GM19468 (cell line): ENCODE results near the gene RPAP3.
"Not testable (repeated sequence)": the region's sequence is repeated elsewhere in the genome, so short reads cannot be mapped to it uniquely, and the experiment has no call there.

ENCODE experiments used
- ATAC-seq: cut with Tn5 transposase; IDR thresholded peaks from one replicate; pipeline ENCODE4 v1.9.1; 2021; ENCODE audit warnings: mild to moderate bottlenecking, moderate library complexity, moderate number of reproducible peaks; ENCODE audit not compliant: unreplicated experiment; ENCODE audit errors: extremely low read depth

Gene RPAP3

DNA sequence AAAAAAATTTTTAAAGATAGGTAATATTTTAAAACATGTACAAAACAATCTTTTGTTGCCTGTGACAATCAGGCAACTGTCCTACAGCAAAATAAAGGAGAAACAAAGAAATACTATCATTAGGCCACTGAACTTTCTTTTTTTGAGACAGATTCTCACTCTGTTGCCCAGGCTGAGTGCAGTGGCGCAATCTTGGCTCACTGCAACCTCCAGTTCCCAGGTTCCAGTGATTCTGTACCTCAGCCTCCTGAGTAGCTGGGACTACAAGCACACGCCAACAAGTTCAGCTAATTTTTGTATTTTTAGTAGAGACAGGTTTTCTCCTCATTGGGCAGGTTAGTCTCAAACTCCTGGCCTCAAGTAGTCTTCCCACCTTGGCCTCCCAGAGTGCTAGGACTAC lies 16.6 kb downstream of the RPAP3 start:
- no peak for ATAC-seq

DNA sequence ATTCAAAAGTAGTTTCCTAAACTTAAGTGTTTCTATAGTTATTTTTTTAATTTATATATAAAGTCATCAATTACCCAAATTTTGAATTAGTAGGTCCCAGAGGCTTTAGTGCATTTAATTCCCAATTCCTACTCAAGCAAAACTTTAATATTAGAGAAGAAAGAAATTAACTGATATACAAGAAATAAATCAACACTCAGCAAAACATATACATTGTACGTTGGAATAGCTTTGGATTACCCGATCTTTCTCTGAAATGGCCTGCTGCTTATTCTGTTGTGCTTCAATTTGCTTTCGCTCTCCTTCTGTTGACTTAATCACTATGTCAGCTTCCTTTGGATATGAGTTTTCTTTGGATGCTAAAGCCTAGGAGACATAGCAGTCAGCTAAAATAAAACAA lies 18.2 kb downstream of the RPAP3 start:
- ATAC-seq = no peak

DNA sequence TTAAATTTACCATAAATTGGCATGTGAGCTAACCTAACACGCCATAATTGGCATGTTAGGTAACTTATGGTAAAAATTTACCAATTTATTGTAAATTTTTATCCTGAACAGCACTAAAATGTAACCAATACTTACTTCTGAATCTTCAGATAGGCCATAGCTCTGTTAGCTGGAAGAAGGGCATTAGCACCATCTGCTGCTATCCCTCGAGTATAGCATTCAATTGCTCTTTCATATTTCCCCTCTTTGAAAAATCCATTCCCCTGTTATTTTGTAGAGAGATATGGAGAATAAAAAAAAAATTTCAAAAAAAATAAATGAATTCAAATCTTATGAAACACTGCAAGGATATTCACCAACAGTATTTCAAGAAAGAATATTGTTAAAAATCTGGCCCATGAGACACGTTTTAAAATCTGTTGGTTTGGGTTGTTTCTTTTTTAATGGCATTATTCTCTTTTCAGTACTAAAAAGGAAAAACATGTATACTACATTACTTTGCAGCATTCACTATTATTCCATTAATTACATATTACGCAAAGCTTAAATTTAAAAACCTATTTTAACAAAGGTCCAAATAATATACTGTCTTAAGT lies 19.1 kb downstream of the RPAP3 start:
- no peak for ATAC-seq

DNA sequence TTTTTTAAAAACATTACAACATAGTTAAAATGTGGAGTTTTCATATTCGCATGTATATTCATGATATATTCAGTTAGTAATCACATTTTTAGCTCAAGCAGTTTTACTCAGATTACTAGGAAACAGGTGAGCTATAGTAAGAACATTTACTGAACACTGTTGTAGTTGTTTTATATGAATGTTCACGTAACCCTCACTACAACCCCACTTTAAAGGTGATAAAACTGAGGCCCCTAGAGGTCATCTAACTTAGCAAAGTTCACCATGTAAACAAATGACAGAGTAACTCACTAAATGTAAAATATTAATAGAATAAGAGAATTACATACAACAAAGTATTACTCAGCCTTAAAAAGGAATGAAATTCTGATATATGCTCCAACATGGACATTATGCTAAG lies 26.0 kb downstream of the RPAP3 start:
- ATAC-seq = no peak

DNA sequence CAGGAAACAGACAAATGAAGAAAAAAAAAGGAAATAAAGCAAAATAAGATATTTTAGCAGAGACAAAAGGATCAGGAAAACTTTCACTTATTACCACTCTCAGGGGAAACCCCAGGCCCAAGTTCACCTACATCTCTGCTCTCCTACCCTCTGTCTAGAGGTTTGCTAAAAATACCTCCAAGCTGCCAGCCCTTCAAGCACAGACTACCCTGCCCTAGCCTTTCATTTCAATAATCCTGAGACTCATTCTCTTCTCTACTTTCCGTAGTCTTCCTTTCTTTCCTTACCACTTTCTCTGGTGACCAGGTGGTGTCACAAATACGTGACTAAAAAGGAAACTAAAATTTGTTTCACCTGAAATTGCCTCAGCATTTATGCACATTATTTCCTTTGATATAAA lies 33.8 kb downstream of the RPAP3 start:
- no peak for ATAC-seq

DNA sequence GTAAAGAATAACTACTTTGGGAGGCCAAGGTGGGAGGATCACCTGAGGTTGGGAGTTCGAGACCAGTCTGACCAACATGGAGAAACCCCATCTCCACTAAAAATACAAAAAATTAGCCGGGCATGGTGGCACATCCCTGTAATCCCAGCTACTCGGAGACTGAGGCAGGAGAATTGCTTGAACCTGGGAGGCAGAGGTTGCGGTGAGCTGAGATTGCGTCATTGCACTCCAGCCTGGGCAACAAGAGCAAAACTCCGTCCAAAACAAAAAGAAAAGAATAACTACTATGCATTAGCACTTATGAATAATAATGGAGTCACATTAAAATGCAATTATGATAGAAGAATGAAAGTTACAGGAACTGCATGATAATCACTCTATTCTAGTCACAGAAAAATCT lies 37.9 kb downstream of the RPAP3 start:
- ATAC-seq = not testable (repeated sequence)

DNA sequence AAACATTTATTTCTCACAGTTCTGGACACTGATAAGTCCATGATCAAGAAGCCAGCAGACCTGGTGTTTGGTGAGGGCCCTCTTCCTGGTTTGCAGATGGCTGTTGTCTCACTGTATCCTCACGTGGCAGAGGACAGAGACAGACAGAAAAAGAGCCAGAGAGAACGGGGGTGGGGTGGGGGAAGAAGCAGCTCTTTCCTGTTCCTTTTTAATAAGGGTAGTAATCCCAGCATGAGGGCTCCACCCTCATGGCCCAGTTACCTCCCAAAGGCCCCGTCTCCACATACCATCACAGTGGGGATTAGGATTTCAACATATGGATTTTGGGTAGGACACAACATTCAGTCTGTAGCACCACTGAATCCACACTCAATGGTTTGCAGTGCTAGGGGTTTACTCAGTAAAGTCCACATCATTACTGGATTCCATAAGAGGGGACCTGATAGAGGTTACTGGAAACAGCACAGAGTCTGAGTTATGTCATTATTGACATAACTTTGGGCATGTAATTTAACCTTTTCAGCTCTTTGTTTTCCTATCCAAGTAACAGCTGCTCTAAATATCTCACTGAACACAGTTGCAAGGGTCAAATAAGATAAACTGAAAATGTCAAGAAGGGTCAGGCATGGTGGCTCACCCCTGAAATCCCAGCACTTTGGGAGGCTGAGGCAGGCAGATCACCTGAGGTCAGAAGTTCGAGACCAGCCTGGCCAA lies 53.2 kb downstream of the RPAP3 start:
- ATAC-seq = no peak

DNA sequence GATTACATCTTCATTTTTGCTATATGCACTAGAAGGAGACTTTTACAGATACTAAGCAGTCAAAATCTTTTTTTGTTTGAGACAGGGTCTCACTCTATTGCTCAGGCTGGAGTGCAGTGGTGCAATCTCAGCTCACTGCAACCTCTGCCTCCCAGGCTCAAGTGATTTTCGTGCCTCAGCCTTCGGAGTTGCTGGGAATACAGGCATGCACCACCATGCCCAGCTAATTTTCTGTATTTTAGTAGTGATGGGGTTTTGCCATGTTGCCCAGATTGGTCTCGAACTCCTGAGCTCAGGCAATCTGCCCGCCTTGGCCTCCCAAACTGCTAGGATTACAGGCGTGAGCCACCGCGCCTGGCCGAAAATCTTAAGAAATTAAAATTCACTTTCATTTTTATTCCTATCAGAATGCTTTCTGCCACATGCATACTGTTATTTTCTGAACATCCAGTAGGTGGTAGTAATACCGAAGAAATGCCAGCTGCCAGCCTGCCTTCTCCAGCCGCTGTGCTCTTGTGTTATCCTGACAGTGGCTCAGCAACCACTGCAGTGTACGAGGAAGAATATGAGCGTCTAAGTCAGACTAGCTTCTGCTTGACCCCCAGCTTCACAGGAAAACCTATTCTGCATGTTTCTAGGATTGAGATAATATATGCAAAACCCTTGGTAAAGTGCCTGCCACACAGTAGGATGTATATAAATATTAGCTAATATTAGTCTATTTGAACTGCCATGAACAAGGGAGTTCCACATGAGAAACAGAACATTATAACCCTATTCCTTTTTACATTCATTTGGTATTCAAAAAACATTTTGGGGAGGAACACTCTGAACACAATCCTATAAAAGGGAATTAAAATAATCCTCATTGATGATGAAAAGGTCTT lies 54.2 kb downstream of the RPAP3 start:
- peak; percentile 43 for ATAC-seq

DNA sequence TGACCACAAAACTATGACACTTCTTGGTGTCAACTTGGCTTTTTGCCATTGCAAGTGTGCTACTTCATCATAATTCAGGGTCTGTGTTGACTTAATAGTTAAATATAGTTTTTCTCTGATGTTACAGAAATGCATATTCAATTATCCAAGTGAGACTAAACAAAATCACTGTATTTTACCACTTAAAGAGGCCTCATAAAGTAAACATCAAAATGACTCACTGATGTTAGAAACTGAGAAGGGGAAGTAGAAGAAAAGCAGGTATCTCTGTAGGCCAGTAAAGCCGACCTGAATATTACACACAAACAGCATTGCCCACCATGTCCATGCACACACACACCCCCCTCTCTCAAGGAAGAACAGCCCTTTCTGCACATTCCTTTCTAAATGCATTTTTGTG lies 55.4 kb downstream of the RPAP3 start:
- no peak for ATAC-seq

DNA sequence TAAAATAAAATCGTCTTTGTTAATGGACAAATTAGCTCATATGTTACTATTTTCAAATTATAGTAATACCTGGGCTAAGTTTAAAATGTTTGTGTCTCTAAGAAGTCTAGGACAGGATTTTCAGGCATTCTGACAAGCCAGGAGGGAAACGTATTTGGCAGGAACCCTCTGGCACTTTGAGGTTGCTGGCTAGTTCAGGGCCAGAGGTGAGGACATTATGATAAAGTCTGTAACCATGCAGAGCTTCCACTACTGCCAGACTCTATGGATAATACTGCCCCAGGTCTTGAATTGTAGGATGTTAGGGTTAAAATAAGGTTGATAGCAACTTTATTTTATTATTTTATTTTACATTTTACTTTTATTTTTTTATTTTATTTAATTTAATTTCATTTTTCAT lies 56.4 kb downstream of the RPAP3 start:
- no peak for ATAC-seq

DNA sequence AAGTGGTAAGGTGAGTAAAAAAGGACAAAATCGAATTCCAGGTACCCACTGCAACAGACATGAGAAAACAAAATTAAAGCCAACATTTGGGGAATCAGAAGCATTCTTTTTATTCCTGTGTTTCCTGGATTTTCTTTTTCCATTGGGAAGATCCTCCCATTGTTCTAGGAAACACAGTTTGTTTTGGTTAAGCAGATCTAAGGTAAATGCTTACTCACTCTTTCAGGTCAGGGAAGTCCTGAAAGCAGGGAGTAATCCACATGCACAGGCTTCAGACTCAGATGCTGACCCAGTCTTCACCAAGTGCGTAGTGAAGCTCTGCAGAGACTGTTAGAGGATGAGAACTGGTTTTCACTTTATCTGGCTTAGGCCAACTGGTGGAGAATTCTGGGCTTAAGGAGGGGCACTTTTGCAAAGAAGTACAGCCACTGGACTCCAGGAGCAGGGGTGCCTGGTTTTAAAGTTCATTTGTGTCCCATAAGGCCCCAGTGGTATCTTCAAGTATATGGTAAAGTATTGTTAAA lies 57.7 kb downstream of the RPAP3 start:
- ATAC-seq = no peak

DNA sequence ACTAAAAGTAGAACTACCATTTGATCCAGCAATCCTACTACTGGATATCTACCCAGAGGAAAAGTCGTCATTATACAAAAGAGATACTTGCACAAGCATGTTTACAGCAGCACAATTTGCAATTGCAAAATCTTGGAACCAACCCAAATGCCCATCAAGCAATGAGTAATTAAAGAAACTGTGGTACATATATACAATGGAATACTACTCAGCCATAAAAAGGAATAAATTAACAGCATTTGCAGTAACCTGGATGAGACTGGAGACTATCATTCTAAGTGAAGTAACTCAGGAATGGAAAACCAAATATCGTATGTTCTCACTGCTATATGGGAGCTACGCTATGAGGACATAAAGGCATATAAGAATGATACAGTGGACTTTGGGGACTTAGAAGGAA lies 63.5 kb downstream of the RPAP3 start:
- ATAC-seq = not testable (repeated sequence)

DNA sequence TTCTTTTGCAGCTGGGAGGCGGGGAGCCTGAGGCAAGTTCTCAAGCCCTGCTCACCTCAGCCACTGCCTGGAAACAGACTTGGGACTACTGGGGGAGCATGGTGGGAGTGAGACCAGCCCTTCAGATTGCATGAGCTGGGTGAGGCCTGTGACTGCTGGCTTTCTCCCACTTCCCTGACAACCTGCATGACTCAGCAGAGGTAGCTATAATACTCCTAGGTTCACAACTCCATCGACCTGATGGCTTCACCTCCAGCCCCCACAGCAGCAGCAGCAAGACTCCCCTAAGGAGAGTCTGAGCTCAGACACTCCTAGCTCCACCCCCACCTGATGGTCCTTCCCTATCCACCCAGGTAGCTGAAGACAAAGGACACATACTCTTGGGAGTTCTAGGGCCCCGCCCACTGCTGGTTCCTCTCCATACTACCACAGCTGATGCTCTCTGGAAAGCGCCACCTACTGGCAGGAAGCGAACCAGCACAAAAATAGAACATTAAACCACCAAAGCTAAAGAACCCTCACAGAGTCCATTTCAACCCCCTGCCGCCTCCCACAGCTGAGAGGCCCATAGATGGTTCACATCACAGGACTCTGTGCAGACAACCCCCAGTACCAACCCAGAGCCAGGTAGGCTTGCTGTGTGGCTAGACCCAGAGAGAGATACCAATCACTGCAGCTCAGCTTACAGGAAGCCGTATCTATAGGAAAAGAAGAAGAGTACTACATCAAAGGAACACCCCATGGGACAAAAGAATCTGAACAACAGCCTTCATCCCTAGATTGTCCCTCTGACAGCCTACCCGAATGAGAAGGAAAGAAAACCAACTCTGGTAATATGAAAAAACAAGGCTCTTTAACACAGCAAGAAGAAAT lies 68.7 kb downstream of the RPAP3 start:
- no peak for ATAC-seq

DNA sequence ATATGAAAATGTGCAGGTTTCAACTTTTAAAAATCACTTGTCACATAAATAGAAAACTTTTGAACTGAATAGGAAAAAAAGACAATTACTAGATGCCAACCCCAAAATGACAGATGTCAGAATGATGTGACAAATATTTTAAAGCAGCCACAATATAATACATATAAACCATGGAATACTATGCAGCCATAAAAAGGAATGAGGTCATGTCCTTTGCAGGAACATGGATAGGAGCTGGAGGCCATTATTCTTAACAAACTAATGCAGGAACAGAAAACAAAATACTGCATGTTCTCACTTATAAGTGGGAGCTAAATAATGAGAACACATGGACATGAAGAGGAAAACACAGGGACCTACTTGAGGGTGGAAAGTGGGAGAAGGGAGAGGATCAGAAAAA lies 70.1 kb downstream of the RPAP3 start:
- not testable (repeated sequence) for ATAC-seq

DNA sequence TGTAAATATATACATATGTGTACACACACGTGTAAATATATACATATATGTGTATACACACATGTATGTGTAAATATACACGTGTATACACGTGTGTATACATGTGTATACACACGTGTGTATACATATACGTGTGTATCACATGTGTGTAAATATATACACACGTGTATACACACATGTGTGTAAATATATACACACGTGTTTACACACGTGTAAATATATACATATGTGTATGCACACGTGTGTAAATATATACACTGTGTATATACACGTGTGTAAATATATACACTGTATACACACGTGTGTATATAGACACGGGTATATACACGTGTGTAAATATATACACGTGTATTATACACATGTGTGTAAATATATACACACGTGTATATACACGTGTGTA lies 71.7 kb downstream of the RPAP3 start:
- no peak for ATAC-seq

DNA sequence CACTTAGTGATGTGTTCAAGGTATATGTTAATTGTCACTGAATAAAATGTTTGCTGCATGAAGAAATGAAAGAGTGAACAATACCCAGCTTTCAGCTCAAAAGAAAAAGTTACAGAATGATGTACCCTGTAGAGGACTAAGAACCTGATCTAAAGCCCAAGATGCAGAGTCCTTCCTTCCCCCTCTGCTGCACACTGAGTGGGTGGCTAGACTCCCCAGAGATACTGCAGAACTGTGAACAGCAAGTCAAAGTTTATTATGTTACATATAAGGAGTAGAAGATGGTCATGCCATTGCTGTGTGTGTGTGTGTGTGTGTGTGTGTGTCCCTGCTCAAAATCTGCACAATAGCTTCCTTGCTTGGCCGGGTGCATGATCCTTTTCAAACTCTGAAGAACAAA lies 83.9 kb downstream of the RPAP3 start:
- ATAC-seq = no peak

DNA sequence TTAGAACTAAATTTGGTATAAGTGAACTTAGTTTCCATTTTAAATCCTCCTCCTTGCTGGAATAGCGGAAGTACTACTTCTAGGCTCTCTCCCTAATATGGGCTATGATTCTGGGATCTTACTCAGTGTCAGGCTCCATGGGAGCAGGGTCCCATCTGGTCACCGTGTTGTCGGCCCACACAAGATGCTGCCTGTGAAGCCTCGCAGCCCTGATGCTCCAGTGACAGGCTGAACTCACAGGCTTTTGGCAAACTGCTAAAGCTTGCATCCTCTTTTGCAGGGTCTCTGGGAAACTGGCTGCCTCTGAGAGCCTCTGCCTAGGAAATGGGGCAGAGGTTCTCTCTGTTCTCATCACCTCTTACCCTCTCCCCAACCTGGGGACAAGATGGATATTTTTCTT lies 88.4 kb downstream of the RPAP3 start:
- no peak for ATAC-seq

DNA sequence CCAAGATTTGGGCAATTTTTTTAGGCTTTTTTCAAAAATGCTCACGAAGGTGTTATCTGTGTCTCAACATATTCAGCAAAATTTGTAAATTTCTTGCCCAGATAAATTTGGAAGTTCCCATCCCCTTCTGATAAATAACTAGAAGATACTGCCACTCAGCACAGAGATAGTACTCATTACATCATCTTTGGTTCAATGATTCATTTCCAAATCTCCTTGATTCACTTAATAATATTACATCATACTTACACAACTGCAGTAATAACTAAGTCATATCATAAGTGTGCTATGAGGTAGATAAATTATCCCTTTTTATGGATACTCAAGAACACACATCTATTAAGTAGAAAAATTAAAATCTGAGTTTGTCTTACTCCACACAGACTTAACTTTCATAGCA lies 89.4 kb downstream of the RPAP3 start:
- ATAC-seq = no peak

DNA sequence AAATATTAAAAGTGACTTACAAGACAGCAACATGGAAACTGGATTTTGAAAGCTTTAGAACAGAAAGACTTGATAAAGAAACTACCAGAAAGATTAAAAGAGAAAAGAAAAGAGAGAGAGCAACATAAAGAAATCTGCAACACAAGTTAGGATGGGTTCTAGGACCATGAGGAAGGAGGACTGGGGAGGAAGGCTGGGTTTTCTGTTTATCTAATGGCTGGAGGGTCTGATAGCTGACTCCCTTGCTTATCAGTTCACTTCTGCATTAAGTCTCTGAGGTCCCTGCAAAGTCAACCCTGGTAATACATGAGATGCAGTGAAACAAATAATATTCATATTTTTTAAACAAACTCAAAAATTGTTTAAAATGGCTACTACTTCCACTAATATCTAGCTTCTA lies 90.1 kb downstream of the RPAP3 start:
- no peak for ATAC-seq

DNA sequence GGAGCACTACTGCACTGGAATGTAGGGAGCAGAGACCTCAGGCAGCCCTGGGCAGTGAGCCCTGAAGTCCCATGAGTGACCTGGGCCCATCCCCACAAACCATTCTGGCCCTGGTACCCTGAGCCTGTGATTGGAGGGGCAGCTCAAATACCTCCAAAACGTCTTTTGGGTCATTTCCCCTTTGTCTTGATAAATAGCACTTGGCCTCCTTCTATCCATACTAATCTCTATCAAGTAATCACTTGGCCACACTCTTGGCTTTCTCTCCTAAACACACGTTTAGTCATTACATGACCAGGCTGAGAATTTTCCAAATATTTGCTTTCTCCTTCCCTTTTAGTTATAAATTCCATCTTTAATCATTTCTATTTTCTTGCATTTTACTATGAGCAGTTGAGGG lies 91.3 kb downstream of the RPAP3 start:
- ATAC-seq = no peak
